Measurements from ENCODE around the gene ERN1. TPM values are rescaled to one million over a fixed set of nuclear protein-coding genes. Genes with fewer than 3 reads are reported as not detected.

ERN1 gene
- total and polyA plus RNA-seq, 2 experiments from 2014 or later, result 8.9 to 12.4 TPM

GRCh38 chr17:64032081-64032480 is 97.9 kb downstream of the ERN1 start:
- no peak for TF ChIP-seq CTCF (IDR thresholded peaks at IDR 0.05; ENCODE audit: low read depth, low read length)
- no peaks in the 10 kb centered on the region for H3K27me3 ChIP-seq
- H3K27ac ChIP-seq, result no peak overlapping the region
- H3K4me1 ChIP-seq (ENCODE audit: low read depth), result no peaks in the 10 kb centered on the region
- H3K9me3 ChIP-seq (ENCODE audit: low read depth), result no peaks in the 10 kb centered on the region
- no peaks in the 10 kb centered on the region for H3K36me3 ChIP-seq
- H3K4me3 ChIP-seq, result no peak overlapping the region
- DNase-seq (ENCODE audit: low read depth in 1 of 2, low spot score in 1 of 2), result no peak

GRCh38 chr17:64028874-64029464 is 101.0 kb downstream of the ERN1 start:
- Histone ChIP-seq H3K36me3 (no peaks in the 10 kb centered on the region), H3K4me3 (no peak overlapping the region), H3K27ac (no peak overlapping the region), H3K4me1 (ENCODE audit: low read depth) (no peaks in the 10 kb centered on the region), H3K27me3 (no peaks in the 10 kb centered on the region), H3K9me3 (ENCODE audit: low read depth) (no peaks in the 10 kb centered on the region)
- TF ChIP-seq CTCF (IDR thresholded peaks at IDR 0.05; ENCODE audit: low read depth, low read length), result peak; percentile 68
- DNase-seq (ENCODE audit: low read depth in 1 of 2, low spot score in 1 of 2), result peak; percentile 70 to 77

GRCh38 chr17:64025732-64026294 is 104.1 kb downstream of the ERN1 start:
- H3K9me3 ChIP-seq (ENCODE audit: low read depth), result no peaks in the 10 kb centered on the region
- H3K36me3 ChIP-seq, result no peaks in the 10 kb centered on the region
- TF ChIP-seq CTCF (IDR thresholded peaks at IDR 0.05; ENCODE audit: low read depth, low read length), result peak; percentile 97
- peak; percentile 82 to 83 for DNase-seq (ENCODE audit: low read depth in 1 of 2, low spot score in 1 of 2)
- no peaks in the 10 kb centered on the region for H3K27me3 ChIP-seq
- no peak overlapping the region for H3K27ac ChIP-seq
- H3K4me1 ChIP-seq (ENCODE audit: low read depth), result no peaks in the 10 kb centered on the region
- H3K4me3 ChIP-seq, result no peak overlapping the region

GRCh38 chr17:64024781-64025731 is 104.9 kb downstream of the ERN1 start:
- H3K4me1 ChIP-seq (ENCODE audit: low read depth), result no peaks in the 10 kb centered on the region

More at GRCh38 chr17:64024781-64025731, 104.9 kb downstream of the ERN1 start:
- Histone ChIP-seq H3K27me3 (no peaks in the 10 kb centered on the region), H3K27ac (no peak overlapping the region), H3K4me3 (no peak overlapping the region), H3K36me3 (no peaks in the 10 kb centered on the region), H3K9me3 (ENCODE audit: low read depth) (no peaks in the 10 kb centered on the region)
- no peak for TF ChIP-seq CTCF (IDR thresholded peaks at IDR 0.05; ENCODE audit: low read depth, low read length)
- DNase-seq (ENCODE audit: low read depth in 1 of 2, low spot score in 1 of 2), result peak in 1 of 2 donors; percentile 3

All from cardiac muscle cell (in vitro differentiated cells and primary cell).